Stimulated activated naive CD8-positive, alpha-beta T cell treated with anti-CD3 and anti-CD28 coated beads, Interleukin-15, Interleukin-2, amounts not matched to agents 100 ng/mL and 50 ng/mL, for 24 hours (primary cell): ENCODE measurements around the gene HYI.
A peak's percentile ranks its signal among the peaks of the same experiment; 100 is the strongest.
"Not testable (repeated sequence)": the region's sequence is repeated elsewhere in the genome, so short reads cannot be mapped to it uniquely, and the experiment has no call there.

Experiments used
- H3K27ac Mint-ChIP-seq: one replicate; pipeline ENCODE4 v1.8.0; 2021; ENCODE audit warnings: mild to moderate bottlenecking, mixed read lengths
- H3K27me3 Mint-ChIP-seq: one replicate; pipeline ENCODE4 v1.8.0; 2021; ENCODE audit warnings: mixed read lengths
- H3K36me3 Mint-ChIP-seq: one replicate; pipeline ENCODE4 v1.8.0; 2021; ENCODE audit warnings: low read depth, mixed read lengths
- H3K4me1 Mint-ChIP-seq: one replicate; pipeline ENCODE4 v1.8.0; 2021; ENCODE audit warnings: low read depth, mixed read lengths
- H3K4me3 Mint-ChIP-seq: one replicate; pipeline ENCODE4 v1.8.0; 2021; ENCODE audit warnings: mild to moderate bottlenecking, mixed read lengths
- H3K9me3 Mint-ChIP-seq: one replicate; pipeline ENCODE4 v1.8.0; 2021; ENCODE audit warnings: mixed read lengths

HYI gene

GRCh38 chr1:43415901-43416300, 37.8 kb downstream of the HYI start:
- Mint-ChIP-seq H3K27me3 (no peaks in the 10 kb centered on the region), H3K27ac (no peak overlapping the region), H3K4me1 (no peaks in the 10 kb centered on the region), H3K4me3 (no peak overlapping the region), H3K36me3 (peaks cover 29% of the 10 kb centered on the region), H3K9me3 (no peaks in the 10 kb centered on the region)

GRCh38 chr1:43414634-43415223, 39.0 kb downstream of the HYI start:
- Mint-ChIP-seq H3K4me1 (no peaks in the 10 kb centered on the region), H3K27ac (no peak overlapping the region), H3K36me3 (peaks cover 28% of the 10 kb centered on the region), H3K27me3 (no peaks in the 10 kb centered on the region), H3K4me3 (no peak overlapping the region), H3K9me3 (no peaks in the 10 kb centered on the region)

- H3K27ac Mint-ChIP-seq, H3K9me3 Mint-ChIP-seq: not testable (repeated sequence)
- H3K36me3 Mint-ChIP-seq = peaks cover 36% of the 10 kb centered on the region
Observed at GRCh38 chr1:43413426-43413825, 40.3 kb downstream of the HYI start.

GRCh38 chr1:43410571-43410970, 43.2 kb downstream of the HYI start:
- Mint-ChIP-seq H3K4me3 (no peak overlapping the region), H3K27ac (no peak overlapping the region), H3K36me3 (peaks cover 53% of the 10 kb centered on the region), H3K27me3 (no peaks in the 10 kb centered on the region), H3K9me3 (no peaks in the 10 kb centered on the region), H3K4me1 (no peaks in the 10 kb centered on the region)

More at GRCh38 chr1:43413426-43413825, 40.3 kb downstream of the HYI start:
- not testable (repeated sequence) for H3K27me3 Mint-ChIP-seq, H3K4me3 Mint-ChIP-seq, H3K4me1 Mint-ChIP-seq

GRCh38 chr1:43405876-43406234, 47.9 kb downstream of the HYI start:
- Mint-ChIP-seq H3K4me3 (no peak overlapping the region), H3K4me1 (no peaks in the 10 kb centered on the region), H3K9me3 (no peaks in the 10 kb centered on the region), H3K27me3 (no peaks in the 10 kb centered on the region), H3K27ac (no peak overlapping the region), H3K36me3 (peaks cover 54% of the 10 kb centered on the region)

- Mint-ChIP-seq H3K27me3 (no peaks in the 10 kb centered on the region), H3K9me3 (no peaks in the 10 kb centered on the region), H3K36me3 (peaks cover 56% of the 10 kb centered on the region), H3K27ac (no peak overlapping the region), H3K4me1 (no peaks in the 10 kb centered on the region), H3K4me3 (no peak overlapping the region)
Observed at GRCh38 chr1:43405219-43405875, 48.4 kb downstream of the HYI start.

- Mint-ChIP-seq H3K27me3 (no peaks in the 10 kb centered on the region), H3K9me3 (no peaks in the 10 kb centered on the region), H3K4me3 (no peak overlapping the region), H3K36me3 (peaks cover 52% of the 10 kb centered on the region), H3K27ac (peak overlapping the region; percentile 29), H3K4me1 (no peaks in the 10 kb centered on the region)
Observed at GRCh38 chr1:43404353-43404752, 49.4 kb downstream of the HYI start.

GRCh38 chr1:43402089-43402865, 51.5 kb downstream of the HYI start:
- Mint-ChIP-seq H3K4me3 (no peak overlapping the region), H3K36me3 (peaks cover 44% of the 10 kb centered on the region), H3K4me1 (no peaks in the 10 kb centered on the region), H3K9me3 (no peaks in the 10 kb centered on the region), H3K27ac (no peak overlapping the region), H3K27me3 (no peaks in the 10 kb centered on the region)
